HEK293T (cell line): ENCODE results near the gene TCHP.

Experiments
- BHLHE40 ChIP-seq: fragments of 450-650 bp; IDR thresholded peaks from 2 replicates; pipeline ENCODE4 v1.6.1; 2016; ENCODE audit warnings: mild to moderate bottlenecking, moderate library complexity, borderline replicate concordance
- ELF4 ChIP-seq: fragments of 450-650 bp; IDR thresholded peaks from 2 replicates; pipeline ENCODE4 v1.6.1; 2017; ENCODE audit warnings: antibody characterized with exemption
- FOXA1 ChIP-seq: fragments of 450-650 bp; IDR thresholded peaks from 2 replicates; pipeline ENCODE4 v1.6.1; 2016; ENCODE audit warnings: mild to moderate bottlenecking
- FOXK2 ChIP-seq: fragments of 450-650 bp; IDR thresholded peaks from 2 replicates; pipeline ENCODE4 v1.6.1; 2016; ENCODE audit warnings: mild to moderate bottlenecking
- FOXM1 ChIP-seq: fragments of 450-650 bp; IDR thresholded peaks from 2 replicates; pipeline ENCODE4 v1.6.1; 2017; ENCODE audit warnings: mild to moderate bottlenecking, borderline replicate concordance
- HDGF ChIP-seq: fragments of 450-650 bp; IDR thresholded peaks from 2 replicates; pipeline ENCODE4 v1.6.1; 2017; ENCODE audit warnings: antibody characterized with exemption, borderline replicate concordance
- L3MBTL2 ChIP-seq: fragments of 450-650 bp; conservative IDR thresholded peaks from 2 replicates; pipeline ENCODE4 v1.6.1; 2016; ENCODE audit warnings: mild to moderate bottlenecking
- LEF1 ChIP-seq: fragments of 450-650 bp; IDR thresholded peaks from 2 replicates; pipeline ENCODE4 v1.6.1; 2017; ENCODE audit warnings: mild to moderate bottlenecking, borderline replicate concordance
- NFRKB ChIP-seq: fragments of 450-650 bp; IDR thresholded peaks from 2 replicates; pipeline ENCODE4 v1.6.1; 2016; ENCODE audit warnings: mild to moderate bottlenecking, moderate library complexity
- SP1 ChIP-seq: fragments of 450-650 bp; IDR thresholded peaks from 2 replicates; pipeline ENCODE4 v1.6.1; 2017
- SUZ12 ChIP-seq: fragments of 450-650 bp; IDR thresholded peaks from 2 replicates; pipeline ENCODE4 v1.6.1; 2016; ENCODE audit warnings: mild to moderate bottlenecking
- ZNF384 ChIP-seq: fragments of 450-650 bp; IDR thresholded peaks from 2 replicates; pipeline ENCODE4 v1.6.1; 2016
- TF ChIP-seq, protein P1 (sequence below): fragments of 450-650 bp; IDR thresholded peaks from 2 replicates; pipeline ENCODE4 v1.6.1; 2016

DNA sequence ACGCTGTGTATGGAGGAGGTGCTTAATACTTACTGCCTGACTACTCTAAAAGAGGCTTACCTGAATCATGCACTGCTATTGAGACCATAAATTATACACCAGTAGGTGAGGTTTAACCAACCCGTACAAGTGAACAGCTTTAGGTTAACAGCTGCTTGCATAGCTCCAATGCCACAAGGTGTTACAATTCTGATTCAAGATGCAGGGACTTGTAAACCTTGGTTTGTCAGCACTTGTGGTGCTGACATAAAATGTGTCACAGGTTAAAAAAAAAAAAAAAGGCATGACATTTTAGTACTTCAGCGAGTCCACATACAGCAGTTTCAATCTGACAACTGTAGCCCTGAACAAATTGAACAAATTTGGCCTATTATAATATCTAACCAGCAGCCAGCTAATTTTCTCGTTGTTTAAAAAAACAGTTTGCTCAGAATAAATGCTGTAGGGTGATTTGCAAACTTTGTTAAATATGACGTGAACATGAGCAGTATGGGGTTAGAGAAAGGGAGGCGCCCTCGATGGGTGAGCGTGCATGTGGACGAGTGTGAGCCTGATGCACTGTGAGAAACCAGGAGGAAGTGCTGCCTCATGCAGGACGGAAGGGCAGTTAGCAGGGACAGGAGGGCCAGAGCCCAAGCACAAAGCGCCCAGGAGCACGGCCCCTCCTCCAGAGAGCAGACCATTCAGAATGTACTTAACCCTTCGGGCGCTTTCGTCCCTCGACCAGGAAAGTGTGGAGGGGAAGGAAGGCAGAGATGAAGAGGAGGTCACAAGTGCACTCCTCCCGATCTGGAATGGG is 44.7 kb downstream of the TCHP start:
- no peak for TF ChIP-seq NFRKB
- TF ChIP-seq SP1: no peak
- no peak for TF ChIP-seq FOXK2
- no peak for TF ChIP-seq ELF4
- no peak for TF ChIP-seq HDGF
- no peak for TF ChIP-seq BHLHE40
- no peak for TF ChIP-seq ZNF384
- TF ChIP-seq LEF1: no peak
- no peak for TF ChIP-seq FOXM1
- TF ChIP-seq, protein P1, sequence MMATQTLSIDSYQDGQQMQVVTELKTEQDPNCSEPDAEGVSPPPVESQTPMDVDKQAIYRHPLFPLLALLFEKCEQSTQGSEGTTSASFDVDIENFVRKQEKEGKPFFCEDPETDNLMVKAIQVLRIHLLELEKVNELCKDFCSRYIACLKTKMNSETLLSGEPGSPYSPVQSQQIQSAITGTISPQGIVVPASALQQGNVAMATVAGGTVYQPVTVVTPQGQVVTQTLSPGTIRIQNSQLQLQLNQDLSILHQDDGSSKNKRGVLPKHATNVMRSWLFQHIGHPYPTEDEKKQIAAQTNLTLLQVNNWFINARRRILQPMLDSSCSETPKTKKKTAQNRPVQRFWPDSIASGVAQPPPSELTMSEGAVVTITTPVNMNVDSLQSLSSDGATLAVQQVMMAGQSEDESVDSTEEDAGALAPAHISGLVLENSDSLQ: no peak
- TF ChIP-seq SUZ12: no peak
- TF ChIP-seq FOXA1: no peak
- TF ChIP-seq L3MBTL2: no peak
